WTC11 (cell line): ENCODE measurements around the gene PANX3. TPM values are rescaled to one million over a fixed set of nuclear protein-coding genes. Genes with fewer than 3 reads are reported as not detected.
"Not testable (repeated sequence)": the region's sequence is repeated elsewhere in the genome, so short reads cannot be mapped to it uniquely, and the experiment has no call there.

ENCODE experiments used
- ATAC-seq: fragments of 200-7000 bp; cut with Tn5 transposase; 2 replicates; pipeline ENCODE4 v1.10.0; 2021; ENCODE audit warnings: mild to moderate bottlenecking, moderate library complexity
- CTCF ChIA-PET: fragments of 300-600 bp; sonication (Branson Sonifier 250); formaldehyde crosslinking; loops from one replicate; lab custom pipeline; 2021; ENCODE audit warnings: antibody characterized with exemption; lab: Charles Lee
- POLR2A ChIA-PET: fragments of 350-600 bp; sonication (Branson Sonifier 250); formaldehyde crosslinking; loops from one replicate; lab custom pipeline; 2021; ENCODE audit warnings: antibody characterized with exemption; lab: Charles Lee
- DNase-seq: peaks from one replicate; pipeline ENCODE4 v3.0.0; 2021; ENCODE audit warnings: low spot score
- H3K27ac Mint-ChIP-seq: 2 replicates; pipeline ENCODE4 v1.8.0; 2021; ENCODE audit warnings: mixed read lengths
- H3K27me3 Mint-ChIP-seq: 2 replicates; pipeline ENCODE4 v1.8.0; 2021; ENCODE audit warnings: low read depth, mild to moderate bottlenecking, moderate library complexity, mixed read lengths
- H3K36me3 Mint-ChIP-seq: 2 replicates; pipeline ENCODE4 v1.8.0; 2021; ENCODE audit warnings: mixed read lengths
- H3K4me1 Mint-ChIP-seq: 2 replicates; pipeline ENCODE4 v1.8.0; 2022; ENCODE audit warnings: mixed read lengths
- H3K4me3 Mint-ChIP-seq: 2 replicates; pipeline ENCODE4 v1.8.0; 2021; ENCODE audit warnings: mild to moderate bottlenecking, moderate library complexity, mixed read lengths
- H3K9me3 Mint-ChIP-seq: 2 replicates; pipeline ENCODE4 v1.8.0; 2021; ENCODE audit warnings: mixed read lengths
- CREB1 ChIP-seq: sonication (generic); formaldehyde crosslinking; IDR thresholded peaks from 2 replicates; pipeline ENCODE4 v1.8.0; 2023; ENCODE audit warnings: mild to moderate bottlenecking, missing genetic modification reagents
- ELF4 ChIP-seq: sonication (generic); formaldehyde crosslinking; IDR thresholded peaks from 2 replicates; pipeline ENCODE4 v1.8.1; 2022; ENCODE audit warnings: low read depth, mild to moderate bottlenecking, moderate library complexity, missing genetic modification reagents
- JUN ChIP-seq: sonication (generic); formaldehyde crosslinking; IDR thresholded peaks from 2 replicates; pipeline ENCODE4 v1.8.0; 2023; ENCODE audit warnings: mild to moderate bottlenecking, missing genetic modification reagents
- NFATC4 ChIP-seq: fragments of 250-450 bp; sonication (Bioruptor Pico); IDR thresholded peaks from 2 replicates; pipeline ENCODE4 v1.9.0; 2021; ENCODE audit warnings: mild to moderate bottlenecking
- NFE2L1 ChIP-seq: sonication (generic); formaldehyde crosslinking; IDR thresholded peaks from 2 replicates; pipeline ENCODE4 v1.8.1; 2023; ENCODE audit warnings: missing genetic modification reagents
- NR1H2 ChIP-seq: sonication (generic); formaldehyde crosslinking; IDR thresholded peaks from 2 replicates; pipeline ENCODE4 v1.9.0; 2021; ENCODE audit warnings: mild to moderate bottlenecking, moderate library complexity, missing genetic modification reagents
- NR3C1 ChIP-seq: sonication (generic); formaldehyde crosslinking; conservative IDR thresholded peaks from 2 replicates; pipeline ENCODE4 v1.8.1; 2023; ENCODE audit warnings: low read depth, mild to moderate bottlenecking, missing genetic modification reagents
- RELA ChIP-seq: sonication (generic); formaldehyde crosslinking; IDR thresholded peaks from 2 replicates; pipeline ENCODE4 v1.8.1; 2022; ENCODE audit warnings: missing genetic modification reagents, mild to moderate bottlenecking, borderline replicate concordance
- RORB ChIP-seq: fragments of 250-450 bp; sonication (Bioruptor Pico); IDR thresholded peaks from 2 replicates; pipeline ENCODE4 v1.9.0; 2021; ENCODE audit warnings: mild to moderate bottlenecking
- TEAD1 ChIP-seq: sonication (generic); formaldehyde crosslinking; IDR thresholded peaks from 2 replicates; pipeline ENCODE4 v1.8.0; 2022; ENCODE audit warnings: mild to moderate bottlenecking, missing genetic modification reagents
- TEAD4 ChIP-seq: sonication (generic); formaldehyde crosslinking; IDR thresholded peaks from 2 replicates; pipeline ENCODE4 v1.8.0; 2022; ENCODE audit warnings: mild to moderate bottlenecking, missing genetic modification reagents
- total RNA-seq: library from RNA; stranded (reverse); gene quantifications from 3 replicates; pipeline ENCODE4 v1.2.3, GENCODE V29; 2021
- TF ChIP-seq, protein P1 (sequence below): sonication (generic); formaldehyde crosslinking; IDR thresholded peaks from 2 replicates; pipeline ENCODE4 v1.8.1; 2022; ENCODE audit warnings: low read depth, missing genetic modification reagents, borderline replicate concordance
- TF ChIP-seq, protein P2 (sequence below): sonication (generic); formaldehyde crosslinking; IDR thresholded peaks from 2 replicates; pipeline ENCODE4 v1.8.0; 2022; ENCODE audit warnings: missing genetic modification reagents
- TF ChIP-seq, protein P3 (sequence below): sonication (generic); formaldehyde crosslinking; IDR thresholded peaks from 2 replicates; pipeline ENCODE4 v1.8.1; 2023; ENCODE audit warnings: mild to moderate bottlenecking, missing genetic modification reagents
- TF ChIP-seq, protein P4 (sequence below): sonication (generic); formaldehyde crosslinking; IDR thresholded peaks from 2 replicates; pipeline ENCODE4 v1.8.0; 2022; ENCODE audit warnings: mild to moderate bottlenecking, missing genetic modification reagents
- TF ChIP-seq, protein P5 (sequence below): fragments of 250-450 bp; sonication (Bioruptor Pico); IDR thresholded peaks from 2 replicates; pipeline ENCODE4 v1.9.0; 2021; ENCODE audit warnings: mild to moderate bottlenecking
- TF ChIP-seq, protein P6 (sequence below): sonication (generic); formaldehyde crosslinking; IDR thresholded peaks from 2 replicates; pipeline ENCODE4 v1.8.0; 2022; ENCODE audit warnings: mild to moderate bottlenecking, missing genetic modification reagents
- TF ChIP-seq, protein P7 (sequence below): sonication (generic); formaldehyde crosslinking; IDR thresholded peaks from 2 replicates; pipeline ENCODE4 v1.8.0; 2022; ENCODE audit warnings: mild to moderate bottlenecking, missing genetic modification reagents
- TF ChIP-seq, protein P8 (sequence below): sonication (generic); formaldehyde crosslinking; IDR thresholded peaks from 2 replicates; pipeline ENCODE4 v1.8.1; 2023; ENCODE audit warnings: mild to moderate bottlenecking, moderate library complexity, missing genetic modification reagents

PANX3 gene
- total RNA-seq, 1 experiment from 2014 or later = not detected

DNA sequence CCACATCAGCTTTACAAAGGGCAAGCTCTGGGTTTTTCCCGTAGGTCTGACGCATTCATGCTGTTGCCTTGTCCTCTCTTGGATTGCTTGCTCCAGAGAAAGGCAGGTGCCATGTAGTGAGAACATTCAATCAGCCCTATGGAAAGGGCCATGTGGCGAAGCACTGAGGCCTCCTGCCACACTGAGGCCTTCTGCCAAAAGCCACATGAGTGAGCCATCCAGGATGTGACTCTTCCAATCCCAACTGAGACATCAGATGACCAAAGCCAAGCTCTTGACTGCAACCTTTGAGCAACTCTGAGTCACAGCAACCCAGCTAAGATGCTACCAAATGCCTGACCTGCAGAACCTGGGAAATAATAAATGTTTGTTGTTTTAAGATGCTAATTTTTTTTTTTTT lies 9.0 kb upstream of the PANX3 start:
- Mint-ChIP-seq H3K9me3 (peaks cover 8% of the 10 kb centered on the region), H3K36me3 (no peaks in the 10 kb centered on the region), H3K27ac (no peak overlapping the region), H3K27me3 (no peaks in the 10 kb centered on the region; the same call in 1 of the 2 replicates), H3K4me3 (no peak overlapping the region), H3K4me1 (peaks cover 13% of the 10 kb centered on the region)
- TF ChIP-seq, protein P1, sequence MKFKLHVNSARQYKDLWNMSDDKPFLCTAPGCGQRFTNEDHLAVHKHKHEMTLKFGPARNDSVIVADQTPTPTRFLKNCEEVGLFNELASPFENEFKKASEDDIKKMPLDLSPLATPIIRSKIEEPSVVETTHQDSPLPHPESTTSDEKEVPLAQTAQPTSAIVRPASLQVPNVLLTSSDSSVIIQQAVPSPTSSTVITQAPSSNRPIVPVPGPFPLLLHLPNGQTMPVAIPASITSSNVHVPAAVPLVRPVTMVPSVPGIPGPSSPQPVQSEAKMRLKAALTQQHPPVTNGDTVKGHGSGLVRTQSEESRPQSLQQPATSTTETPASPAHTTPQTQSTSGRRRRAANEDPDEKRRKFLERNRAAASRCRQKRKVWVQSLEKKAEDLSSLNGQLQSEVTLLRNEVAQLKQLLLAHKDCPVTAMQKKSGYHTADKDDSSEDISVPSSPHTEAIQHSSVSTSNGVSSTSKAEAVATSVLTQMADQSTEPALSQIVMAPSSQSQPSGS (CRISPR knock-in tag) = no peak
- TF ChIP-seq, protein P2, sequence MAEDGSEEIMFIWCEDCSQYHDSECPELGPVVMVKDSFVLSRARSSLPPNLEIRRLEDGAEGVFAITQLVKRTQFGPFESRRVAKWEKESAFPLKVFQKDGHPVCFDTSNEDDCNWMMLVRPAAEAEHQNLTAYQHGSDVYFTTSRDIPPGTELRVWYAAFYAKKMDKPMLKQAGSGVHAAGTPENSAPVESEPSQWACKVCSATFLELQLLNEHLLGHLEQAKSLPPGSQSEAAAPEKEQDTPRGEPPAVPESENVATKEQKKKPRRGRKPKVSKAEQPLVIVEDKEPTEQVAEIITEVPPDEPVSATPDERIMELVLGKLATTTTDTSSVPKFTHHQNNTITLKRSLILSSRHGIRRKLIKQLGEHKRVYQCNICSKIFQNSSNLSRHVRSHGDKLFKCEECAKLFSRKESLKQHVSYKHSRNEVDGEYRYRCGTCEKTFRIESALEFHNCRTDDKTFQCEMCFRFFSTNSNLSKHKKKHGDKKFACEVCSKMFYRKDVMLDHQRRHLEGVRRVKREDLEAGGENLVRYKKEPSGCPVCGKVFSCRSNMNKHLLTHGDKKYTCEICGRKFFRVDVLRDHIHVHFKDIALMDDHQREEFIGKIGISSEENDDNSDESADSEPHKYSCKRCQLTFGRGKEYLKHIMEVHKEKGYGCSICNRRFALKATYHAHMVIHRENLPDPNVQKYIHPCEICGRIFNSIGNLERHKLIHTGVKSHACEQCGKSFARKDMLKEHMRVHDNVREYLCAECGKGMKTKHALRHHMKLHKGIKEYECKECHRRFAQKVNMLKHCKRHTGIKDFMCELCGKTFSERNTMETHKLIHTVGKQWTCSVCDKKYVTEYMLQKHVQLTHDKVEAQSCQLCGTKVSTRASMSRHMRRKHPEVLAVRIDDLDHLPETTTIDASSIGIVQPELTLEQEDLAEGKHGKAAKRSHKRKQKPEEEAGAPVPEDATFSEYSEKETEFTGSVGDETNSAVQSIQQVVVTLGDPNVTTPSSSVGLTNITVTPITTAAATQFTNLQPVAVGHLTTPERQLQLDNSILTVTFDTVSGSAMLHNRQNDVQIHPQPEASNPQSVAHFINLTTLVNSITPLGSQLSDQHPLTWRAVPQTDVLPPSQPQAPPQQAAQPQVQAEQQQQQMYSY (CRISPR knock-in tag) = no peak
- TF ChIP-seq, protein P3, sequence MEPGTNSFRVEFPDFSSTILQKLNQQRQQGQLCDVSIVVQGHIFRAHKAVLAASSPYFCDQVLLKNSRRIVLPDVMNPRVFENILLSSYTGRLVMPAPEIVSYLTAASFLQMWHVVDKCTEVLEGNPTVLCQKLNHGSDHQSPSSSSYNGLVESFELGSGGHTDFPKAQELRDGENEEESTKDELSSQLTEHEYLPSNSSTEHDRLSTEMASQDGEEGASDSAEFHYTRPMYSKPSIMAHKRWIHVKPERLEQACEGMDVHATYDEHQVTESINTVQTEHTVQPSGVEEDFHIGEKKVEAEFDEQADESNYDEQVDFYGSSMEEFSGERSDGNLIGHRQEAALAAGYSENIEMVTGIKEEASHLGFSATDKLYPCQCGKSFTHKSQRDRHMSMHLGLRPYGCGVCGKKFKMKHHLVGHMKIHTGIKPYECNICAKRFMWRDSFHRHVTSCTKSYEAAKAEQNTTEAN (CRISPR knock-in tag) = no peak
- TF ChIP-seq NR3C1 (no peak), ELF4 (CRISPR knock-in tag) (no peak), RELA (CRISPR knock-in tag) (no peak), NR1H2 (CRISPR knock-in tag) (no peak), TEAD1 (CRISPR knock-in tag) (no peak)
- TF ChIP-seq, protein P4, sequence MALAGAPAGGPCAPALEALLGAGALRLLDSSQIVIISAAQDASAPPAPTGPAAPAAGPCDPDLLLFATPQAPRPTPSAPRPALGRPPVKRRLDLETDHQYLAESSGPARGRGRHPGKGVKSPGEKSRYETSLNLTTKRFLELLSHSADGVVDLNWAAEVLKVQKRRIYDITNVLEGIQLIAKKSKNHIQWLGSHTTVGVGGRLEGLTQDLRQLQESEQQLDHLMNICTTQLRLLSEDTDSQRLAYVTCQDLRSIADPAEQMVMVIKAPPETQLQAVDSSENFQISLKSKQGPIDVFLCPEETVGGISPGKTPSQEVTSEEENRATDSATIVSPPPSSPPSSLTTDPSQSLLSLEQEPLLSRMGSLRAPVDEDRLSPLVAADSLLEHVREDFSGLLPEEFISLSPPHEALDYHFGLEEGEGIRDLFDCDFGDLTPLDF (CRISPR knock-in tag) = no peak
- no peak for ATAC-seq
- no peak for DNase-seq
- ChIA-PET POLR2A (no interaction called here), CTCF (interaction anchor here (1.0 kb wide), 1 partner anchor 191 kb away, joined by 3 read pairs; no protein-coding TSS in a partner anchor)

DNA sequence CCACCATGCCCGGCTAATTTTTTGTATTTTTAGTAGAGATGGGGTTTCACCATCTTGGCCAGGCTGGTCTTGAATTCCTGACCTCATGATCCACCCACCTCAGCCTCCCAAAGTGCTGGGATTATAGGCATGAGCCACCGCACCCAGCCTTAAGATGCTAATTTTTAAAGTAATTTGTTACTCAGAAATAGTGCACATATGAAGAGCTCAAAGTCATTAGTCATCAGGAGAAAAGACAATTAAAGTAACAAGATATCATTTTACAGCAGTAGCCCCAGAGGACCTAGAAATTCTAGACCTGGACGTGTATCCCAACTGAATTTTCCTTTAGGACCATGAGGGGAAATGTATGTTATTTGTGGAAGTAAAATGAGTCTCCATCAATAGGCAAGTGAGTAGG lies 8.5 kb upstream of the PANX3 start:
- H3K9me3 Mint-ChIP-seq, POLR2A ChIA-PET, CTCF ChIA-PET, DNase-seq, H3K27ac Mint-ChIP-seq, H3K36me3 Mint-ChIP-seq, ATAC-seq, H3K27me3 Mint-ChIP-seq, H3K4me3 Mint-ChIP-seq: not testable (repeated sequence)
- peaks cover 13% of the 10 kb centered on the region for H3K4me1 Mint-ChIP-seq

DNA sequence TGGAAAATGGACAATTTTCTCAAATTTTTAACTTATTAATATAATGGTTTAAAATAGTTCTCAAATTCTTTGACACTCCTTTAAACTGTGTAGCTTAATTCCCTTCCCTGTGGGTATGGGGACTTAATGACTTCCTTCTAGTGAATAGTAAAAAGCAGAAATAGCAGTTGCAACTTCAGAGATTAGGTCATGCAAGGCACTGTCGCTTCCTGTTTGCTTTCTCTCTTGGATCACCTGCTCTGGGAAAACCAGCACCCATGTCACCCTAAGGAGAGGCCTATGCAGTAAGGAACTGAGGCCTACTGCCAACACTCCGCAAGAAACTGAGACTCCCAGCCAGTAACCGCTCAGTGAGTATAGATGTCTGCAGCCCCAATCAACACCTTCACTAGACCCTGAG lies 5.5 kb upstream of the PANX3 start:
- Mint-ChIP-seq H3K4me3 (no peak overlapping the region), H3K4me1 (peaks cover 11% of the 10 kb centered on the region), H3K27ac (no peak overlapping the region), H3K27me3 (no peaks in the 10 kb centered on the region), H3K9me3 (no peaks in the 10 kb centered on the region), H3K36me3 (no peaks in the 10 kb centered on the region)
- ATAC-seq (no peak), DNase-seq (no peak)
- ChIA-PET CTCF (no interaction called here), POLR2A (no interaction called here)
- TF ChIP-seq, protein P5, sequence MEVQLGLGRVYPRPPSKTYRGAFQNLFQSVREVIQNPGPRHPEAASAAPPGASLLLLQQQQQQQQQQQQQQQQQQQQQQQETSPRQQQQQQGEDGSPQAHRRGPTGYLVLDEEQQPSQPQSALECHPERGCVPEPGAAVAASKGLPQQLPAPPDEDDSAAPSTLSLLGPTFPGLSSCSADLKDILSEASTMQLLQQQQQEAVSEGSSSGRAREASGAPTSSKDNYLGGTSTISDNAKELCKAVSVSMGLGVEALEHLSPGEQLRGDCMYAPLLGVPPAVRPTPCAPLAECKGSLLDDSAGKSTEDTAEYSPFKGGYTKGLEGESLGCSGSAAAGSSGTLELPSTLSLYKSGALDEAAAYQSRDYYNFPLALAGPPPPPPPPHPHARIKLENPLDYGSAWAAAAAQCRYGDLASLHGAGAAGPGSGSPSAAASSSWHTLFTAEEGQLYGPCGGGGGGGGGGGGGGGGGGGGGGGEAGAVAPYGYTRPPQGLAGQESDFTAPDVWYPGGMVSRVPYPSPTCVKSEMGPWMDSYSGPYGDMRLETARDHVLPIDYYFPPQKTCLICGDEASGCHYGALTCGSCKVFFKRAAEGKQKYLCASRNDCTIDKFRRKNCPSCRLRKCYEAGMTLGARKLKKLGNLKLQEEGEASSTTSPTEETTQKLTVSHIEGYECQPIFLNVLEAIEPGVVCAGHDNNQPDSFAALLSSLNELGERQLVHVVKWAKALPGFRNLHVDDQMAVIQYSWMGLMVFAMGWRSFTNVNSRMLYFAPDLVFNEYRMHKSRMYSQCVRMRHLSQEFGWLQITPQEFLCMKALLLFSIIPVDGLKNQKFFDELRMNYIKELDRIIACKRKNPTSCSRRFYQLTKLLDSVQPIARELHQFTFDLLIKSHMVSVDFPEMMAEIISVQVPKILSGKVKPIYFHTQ = no peak
- TF ChIP-seq NFATC4 (no peak), TEAD1 (CRISPR knock-in tag) (no peak), ELF4 (CRISPR knock-in tag) (no peak), RORB (CRISPR knock-in tag) (no peak), RELA (CRISPR knock-in tag) (no peak), NFE2L1 (no peak), TEAD4 (CRISPR knock-in tag) (no peak), CREB1 (no peak), JUN (no peak)
- TF ChIP-seq, protein P6, sequence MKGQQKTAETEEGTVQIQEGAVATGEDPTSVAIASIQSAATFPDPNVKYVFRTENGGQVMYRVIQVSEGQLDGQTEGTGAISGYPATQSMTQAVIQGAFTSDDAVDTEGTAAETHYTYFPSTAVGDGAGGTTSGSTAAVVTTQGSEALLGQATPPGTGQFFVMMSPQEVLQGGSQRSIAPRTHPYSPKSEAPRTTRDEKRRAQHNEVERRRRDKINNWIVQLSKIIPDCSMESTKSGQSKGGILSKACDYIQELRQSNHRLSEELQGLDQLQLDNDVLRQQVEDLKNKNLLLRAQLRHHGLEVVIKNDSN (CRISPR knock-in tag) = no peak
- TF ChIP-seq, protein P7, sequence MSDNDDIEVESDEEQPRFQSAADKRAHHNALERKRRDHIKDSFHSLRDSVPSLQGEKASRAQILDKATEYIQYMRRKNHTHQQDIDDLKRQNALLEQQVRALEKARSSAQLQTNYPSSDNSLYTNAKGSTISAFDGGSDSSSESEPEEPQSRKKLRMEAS (CRISPR knock-in tag) = no peak
- TF ChIP-seq, protein P8, sequence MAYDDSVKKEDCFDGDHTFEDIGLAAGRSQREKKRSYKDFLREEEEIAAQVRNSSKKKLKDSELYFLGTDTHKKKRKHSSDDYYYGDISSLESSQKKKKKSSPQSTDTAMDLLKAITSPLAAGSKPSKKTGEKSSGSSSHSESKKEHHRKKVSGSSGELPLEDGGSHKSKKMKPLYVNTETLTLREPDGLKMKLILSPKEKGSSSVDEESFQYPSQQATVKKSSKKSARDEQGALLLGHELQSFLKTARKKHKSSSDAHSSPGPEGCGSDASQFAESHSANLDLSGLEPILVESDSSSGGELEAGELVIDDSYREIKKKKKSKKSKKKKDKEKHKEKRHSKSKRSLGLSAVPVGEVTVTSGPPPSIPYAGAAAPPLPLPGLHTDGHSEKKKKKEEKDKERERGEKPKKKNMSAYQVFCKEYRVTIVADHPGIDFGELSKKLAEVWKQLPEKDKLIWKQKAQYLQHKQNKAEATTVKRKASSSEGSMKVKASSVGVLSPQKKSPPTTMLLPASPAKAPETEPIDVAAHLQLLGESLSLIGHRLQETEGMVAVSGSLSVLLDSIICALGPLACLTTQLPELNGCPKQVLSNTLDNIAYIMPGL = no peak
